Right lobe of liver (tissue), 4 donors: Measurements from ENCODE around the gene MICU1.

Experiments
- CTCF ChIP-seq, 4 donors: fragments of 200-600 bp in 3 of 4; fragments of 450-650 bp in 1 of 4; IDR thresholded peaks; one replicate each; pipeline versions ENCODE4 v1.5.1 to v1.8.0; 2016 to 2022; ENCODE audit warnings: antibody characterized with exemption in 4 of 4, mild to moderate bottlenecking in 2 of 4
- POLR2A ChIP-seq: fragments of 450-650 bp; IDR thresholded peaks from one replicate; pipeline ENCODE4 v1.6.1; 2017; ENCODE audit warnings: antibody characterized with exemption, mild to moderate bottlenecking
- donor health status: DM: no; HTN: no; CAD: no.
- donor health status: DM: no; HTN: no; CAD: no.
- donor health status: DM: no; HTN: yes; CAD: no.

- TF ChIP-seq POLR2A (no peak), CTCF (IDR thresholded peaks at IDR 0.05) (no peak)
Observed at GRCh38 chr10:72509206-72509799, 116.6 kb downstream of the MICU1 start.
